Fibroblast of villous mesenchyme (primary cell): ENCODE results near the gene MFAP4. TPM values are rescaled to one million over a fixed set of nuclear protein-coding genes. Genes with fewer than 3 reads are reported as not detected.

ENCODE experiments used
- DNase-seq: peaks from one replicate; pipeline ENCODE4 v3.0.0-alpha.2; 2010; ENCODE audit warnings: low read depth
- H3K4me3 ChIP-seq: 2 replicates; pipeline ENCODE4 v1.5.1; 2011; ENCODE audit warnings: low read depth, mild to moderate bottlenecking, low read length
- CTCF ChIP-seq: IDR thresholded peaks from 2 replicates; pipeline ENCODE4 v1.5.1; 2012; ENCODE audit warnings: low read depth, mild to moderate bottlenecking, low read length; ENCODE audit not compliant: insufficient read depth
- total RNA-seq: library from RNA; depleted of rRNA; stranded (reverse); fragments of >200 nt; gene quantifications from 2 replicates; pipeline ENCODE4 v1.2.3, GENCODE V29; 2012

The MFAP4 gene
- total RNA-seq, 1 donor = 17.7 TPM

- TF ChIP-seq CTCF = no peak
- no peak for DNase-seq
- H3K4me3 ChIP-seq = no peak overlapping the region
These were observed 10.6 kb upstream of the MFAP4 start for GRCh38 chr17:19397556-19398041.

GRCh38 chr17:19392303-19392702 lies 5.3 kb upstream of the MFAP4 start:
- no peak for DNase-seq
- H3K4me3 ChIP-seq = no peak overlapping the region
- no peak for TF ChIP-seq CTCF

GRCh38 chr17:19391432-19391831 lies 4.4 kb upstream of the MFAP4 start:
- no peak overlapping the region for H3K4me3 ChIP-seq
- no peak for DNase-seq
- TF ChIP-seq CTCF = no peak

- DNase-seq = no peak
- TF ChIP-seq CTCF = no peak
- H3K4me3 ChIP-seq = no peak overlapping the region
These were observed 4.0 kb upstream of the MFAP4 start for GRCh38 chr17:19390951-19391350.

GRCh38 chr17:19388791-19389785 lies 2.1 kb upstream of the MFAP4 start:
- no peak for TF ChIP-seq CTCF
- no peak overlapping the region for H3K4me3 ChIP-seq
- no peak for DNase-seq

- no peak for TF ChIP-seq CTCF
- peak; percentile 87 for DNase-seq
- H3K4me3 ChIP-seq = no peak overlapping the region
These were observed 1.0 kb upstream of the MFAP4 start for GRCh38 chr17:19387921-19388521.
